CMK (cell line): ENCODE data around the gene VEPH1.
A peak's percentile ranks its signal among the peaks of the same experiment; 100 is the strongest.

Experiments
- DNase-seq: peaks from one replicate; pipeline ENCODE4 v3.0.0-alpha.2; 2010; ENCODE audit warnings: low read depth

Gene VEPH1

GRCh38 chr3:157475921-157476414 lies 27.2 kb downstream of the VEPH1 start:
- DNase-seq, result no peak

GRCh38 chr3:157472648-157473047 lies 30.6 kb downstream of the VEPH1 start:
- DNase-seq, result no peak

GRCh38 chr3:157471064-157471463 lies 32.2 kb downstream of the VEPH1 start:
- no peak for DNase-seq

GRCh38 chr3:157469561-157470294 lies 33.5 kb downstream of the VEPH1 start:
- DNase-seq, result no peak

- DNase-seq, result no peak
Measured at GRCh38 chr3:157467200-157467599, 36.0 kb downstream of the VEPH1 start.

- no peak for DNase-seq
Measured at GRCh38 chr3:157465741-157466140, 37.5 kb downstream of the VEPH1 start.

- DNase-seq, result no peak
Measured at GRCh38 chr3:157464321-157464720, 38.9 kb downstream of the VEPH1 start.

GRCh38 chr3:157463816-157464215 lies 39.4 kb downstream of the VEPH1 start:
- DNase-seq, result no peak

GRCh38 chr3:157460253-157460652 lies 43.0 kb downstream of the VEPH1 start:
- DNase-seq, result no peak

- no peak for DNase-seq
Measured at GRCh38 chr3:157459706-157460105, 43.5 kb downstream of the VEPH1 start.

GRCh38 chr3:157453824-157454223 lies 49.4 kb downstream of the VEPH1 start:
- no peak for DNase-seq

GRCh38 chr3:157452097-157452496 lies 51.1 kb downstream of the VEPH1 start:
- DNase-seq, result no peak

- no peak for DNase-seq
Measured at GRCh38 chr3:157447026-157447694, 56.1 kb downstream of the VEPH1 start.

GRCh38 chr3:157445857-157446256 lies 57.4 kb downstream of the VEPH1 start:
- no peak for DNase-seq

- DNase-seq, result no peak
Measured at GRCh38 chr3:157444797-157445184, 58.4 kb downstream of the VEPH1 start.

GRCh38 chr3:157443905-157444796 lies 59.1 kb downstream of the VEPH1 start:
- no peak for DNase-seq

- DNase-seq, result no peak
Measured at GRCh38 chr3:157442729-157443128, 60.5 kb downstream of the VEPH1 start.

GRCh38 chr3:157441102-157441624 lies 62.1 kb downstream of the VEPH1 start:
- no peak for DNase-seq

GRCh38 chr3:157438194-157438730 lies 65.0 kb downstream of the VEPH1 start:
- no peak for DNase-seq

- peak; percentile 11 for DNase-seq
Measured at GRCh38 chr3:157436583-157437291, 66.5 kb downstream of the VEPH1 start, which contains the start of gene PTX3. Gene PTX3, plus strand, starts transcription at chr3:157436850. Its CDS starts 84 bp downstream, at chr3:157436934.

- DNase-seq, result no peak
Measured at GRCh38 chr3:157429708-157430107, 73.5 kb downstream of the VEPH1 start.
